Endothelial cell of umbilical vein (primary cell): ENCODE results near the gene ADAMTS17. TPM values are rescaled to one million over a fixed set of nuclear protein-coding genes. Genes with fewer than 3 reads are reported as not detected.

ENCODE experiments used
- BruUV-seq: library from RNA; stranded (reverse); fragments of 400-500 nt; replicated peaks from 2 replicates; lab custom pipeline; 2021; lab: Mats Ljungman, UMichigan
- CTCF ChIA-PET: fragments of 300-600, 350-600 bp; sonication (Branson Sonifier 250); formaldehyde crosslinking; loops from one replicate; lab custom pipeline; 2021; ENCODE audit warnings: antibody characterized with exemption, inconsistent platforms; lab: Charles Lee
- POLR2A ChIA-PET: fragments of 300-600, 350-600 bp; sonication (Branson Sonifier 250); formaldehyde crosslinking; loops from one replicate; lab custom pipeline; 2021; ENCODE audit warnings: antibody characterized with exemption, inconsistent platforms; lab: Charles Lee
- DNase-seq: peaks from one replicate; pipeline ENCODE4 v3.0.0-alpha.2; 2011; ENCODE audit warnings: low read depth, low spot score
- FAIRE-seq: peaks from 2 replicates; lab custom pipeline; 2011; peaks lifted over from hg19 to GRCh38; lab: Jason Lieb, UNC
- H2AFZ ChIP-seq: 2 replicates; pipeline ENCODE4 v1.6.0; 2012; ENCODE audit warnings: low read depth, low read length, control low read depth, inconsistent platforms
- H3K27ac ChIP-seq: 2 replicates; pipeline ENCODE4 v1.5.1; 2011; ENCODE audit warnings: low read depth, mild to moderate bottlenecking, control low read depth, low read length, moderate library complexity; ENCODE audit not compliant: insufficient read depth
- H3K27me3 ChIP-seq, 2 experiments: 2 replicates each; pipeline versions ENCODE4 v1.6.0 to v1.6.1; 2011; ENCODE audit warnings: low read length in 2 of 2, mixed read lengths in 1 of 2; ENCODE audit not compliant: control insufficient read depth in 2 of 2, insufficient read depth in 2 of 2
- H3K36me3 ChIP-seq, 2 experiments: 2 replicates in 1 of 2; 3 replicates in 1 of 2; pipeline ENCODE4 v1.5.1; 2011; ENCODE audit warnings: low read length in 2 of 2, mild to moderate bottlenecking in 1 of 2, moderate library complexity in 1 of 2; ENCODE audit not compliant: control insufficient read depth in 2 of 2, insufficient read depth in 2 of 2; ENCODE audit errors: extremely low read depth in 1 of 2
- H3K4me1 ChIP-seq: 3 replicates; pipeline ENCODE4 v1.5.1; 2011; ENCODE audit warnings: mild to moderate bottlenecking, low read length; ENCODE audit not compliant: control insufficient read depth, insufficient read depth; ENCODE audit errors: extremely low read depth
- H3K4me2 ChIP-seq: 2 replicates; pipeline ENCODE4 v1.6.1; 2011; ENCODE audit warnings: low read length, control low read depth, mixed read lengths; ENCODE audit not compliant: insufficient read depth
- H3K4me3 ChIP-seq, 3 experiments: fragments of 200-600 bp in 1 of 3; sonication (generic), shearing (Covaris generic) in 1 of 3; replicated peaks in 1 of 3; 2 replicates each; pipeline ENCODE4 v1.5.1; 2011 to 2016; ENCODE audit warnings: control low read depth in 3 of 3, low read length in 3 of 3, mild to moderate bottlenecking in 2 of 3, inconsistent platforms in 1 of 3, low read depth in 1 of 3, moderate library complexity in 1 of 3; ENCODE audit not compliant: insufficient read depth in 1 of 3
- H3K79me2 ChIP-seq: 2 replicates; pipeline ENCODE4 v1.6.0; 2012; ENCODE audit warnings: low read length, inconsistent platforms; ENCODE audit not compliant: control insufficient read depth, insufficient read depth
- H3K9ac ChIP-seq: replicated peaks from 2 replicates; pipeline ENCODE3; 2011; ENCODE audit warnings: low read length, control low read depth; ENCODE audit not compliant: insufficient read depth; ENCODE audit errors: extremely low read depth
- H3K9me1 ChIP-seq: replicated peaks from 3 replicates; pipeline ENCODE4 v1.6.0; 2011; ENCODE audit warnings: mild to moderate bottlenecking, low read length; ENCODE audit not compliant: control insufficient read depth, insufficient read depth; ENCODE audit errors: extremely low read depth
- H3K9me3 ChIP-seq: replicated peaks from 2 replicates; pipeline ENCODE4 v1.5.1; 2012; ENCODE audit warnings: low read length, inconsistent platforms; ENCODE audit not compliant: control insufficient read depth, insufficient read depth
- H4K20me1 ChIP-seq: replicated peaks from 2 replicates; pipeline ENCODE3; 2011; ENCODE audit warnings: mild to moderate bottlenecking, low read length; ENCODE audit not compliant: control insufficient read depth, insufficient read depth; ENCODE audit errors: extremely low read depth
- CTCF ChIP-seq, 2 donors: IDR thresholded peaks; 1 replicate in 1 of 2; 2 replicates in 1 of 2; pipeline ENCODE4 v1.5.1; 2011; ENCODE audit warnings: low read length in 2 of 2, mild to moderate bottlenecking in 2 of 2, moderate library complexity in 2 of 2, control low read depth in 1 of 2, inconsistent platforms in 1 of 2, low read depth in 1 of 2; ENCODE audit not compliant: insufficient read depth in 1 of 2; ENCODE audit errors: extremely low read depth in 1 of 2
- EZH2 ChIP-seq: IDR thresholded peaks from 2 replicates; pipeline ENCODE4 v1.6.1; 2012; ENCODE audit warnings: borderline replicate concordance, low read depth, mild to moderate bottlenecking, moderate library complexity, low read length, inconsistent platforms; ENCODE audit not compliant: severe bottlenecking
- FOS ChIP-seq: IDR thresholded peaks from 2 replicates; pipeline ENCODE4 v1.6.1; 2011; ENCODE audit warnings: mild to moderate bottlenecking, low read length, moderate library complexity, borderline replicate concordance; ENCODE audit not compliant: insufficient read depth
- GATA2 ChIP-seq: IDR thresholded peaks from 2 replicates; pipeline ENCODE4 v1.7.0; 2011; ENCODE audit warnings: low read depth, mild to moderate bottlenecking, moderate library complexity, mixed read lengths, low read length; ENCODE audit not compliant: insufficient read length, insufficient read depth
- JUN ChIP-seq: IDR thresholded peaks from 2 replicates; pipeline ENCODE4 v1.6.1; 2011; ENCODE audit warnings: borderline replicate concordance, low read depth; ENCODE audit not compliant: insufficient read length, insufficient read depth
- MAX ChIP-seq: IDR thresholded peaks from 2 replicates; pipeline ENCODE4 v1.6.1; 2011; ENCODE audit not compliant: insufficient read depth, insufficient read length
- MYC ChIP-seq: IDR thresholded peaks from one replicate; pipeline ENCODE4 v1.6.1; 2011; ENCODE audit warnings: mild to moderate bottlenecking, low read depth, low read length
- POLR2A ChIP-seq: IDR thresholded peaks from 2 replicates; pipeline ENCODE4 v1.6.1; 2012; ENCODE audit warnings: low read depth, mild to moderate bottlenecking, control low read depth, low read length
- POLR2AphosphoS5 ChIP-seq: IDR thresholded peaks from 2 replicates; pipeline ENCODE4 v1.6.1; 2012; ENCODE audit warnings: low read depth, mild to moderate bottlenecking, control low read depth, low read length, moderate library complexity; ENCODE audit not compliant: insufficient read depth
- dilution Hi-C: fragments of 300-500 bp; cut with MboI; formaldehyde crosslinking; loops from one replicate; pipeline ENCODE4 v1.15.0; 2019; ENCODE audit warnings: low sequenced_read_pairs; ENCODE audit not compliant: extremely low pct_ligation_motif_present
- intact Hi-C: fragments of 100-400 bp; cut with micrococcal nuclease; formaldehyde crosslinking; loops from one replicate; pipeline ENCODE4 v1.10.0; 2022
- polyA plus RNA-seq, 4 experiments: library from polyadenylated mRNA; depleted of rRNA in 3 of 4; stranded (reverse) in 3 of 4; unstranded in 1 of 4; fragments of >200 nt; gene quantifications; 2 replicates each; pipeline versions ENCODE4 v1.2.1 to v1.2.3, GENCODE V29; 2011 to 2012; ENCODE audit warnings: missing spikeins in 1 of 4
- total RNA-seq: library from RNA; stranded (reverse); gene quantifications from 2 replicates; pipeline ENCODE4 v1.2.3, GENCODE V29; 2021

The ADAMTS17 gene
- total and polyA plus RNA-seq, 2 donors (not counting 3 experiments of a cell fraction or from before 2014, with no cell fraction given), result 0.12 TPM; not detected in 1

GRCh38 chr15:100143378-100143777 lies 198.4 kb downstream of the ADAMTS17 start:
- CTCF ChIA-PET, result interaction anchor here (1.2 kb wide), 1 partner anchor 11 kb away, joined by 3 read pairs; no protein-coding TSS in a partner anchor
- H3K9me3 ChIP-seq, result no peaks in the 10 kb centered on the region
- no peak overlapping the region for H3K27ac ChIP-seq
- H3K9ac ChIP-seq, result no peak overlapping the region
- no TSS peak for BruUV-seq
- no peaks in the 10 kb centered on the region for H3K4me1 ChIP-seq
- no peaks in the 10 kb centered on the region for H3K27me3 ChIP-seq
- H3K4me3 ChIP-seq, result no peak overlapping the region
- TF ChIP-seq CTCF (IDR thresholded peaks at IDR 0.05; ENCODE audit: extremely low read depth in 1 of 2, insufficient read depth in 1 of 2, low read depth in 1 of 2, low read length in 2 of 2) (no peak), POLR2A (no peak), POLR2AphosphoS5 (no peak), MYC (no peak), EZH2 (no peak), FOS (no peak), MAX (no peak), JUN (no peak), GATA2 (no peak)
- POLR2A ChIA-PET, result no interaction called here
- FAIRE-seq (no peak), DNase-seq (no peak)
- no peaks in the 10 kb centered on the region for H3K9me1 ChIP-seq
- intact Hi-C loops (no loop called here), dilution Hi-C loops (no loop called here)
- H4K20me1 ChIP-seq, result no peaks in the 10 kb centered on the region
- no peak overlapping the region for H3K4me2 ChIP-seq
- no peaks in the 10 kb centered on the region for H3K79me2 ChIP-seq
- no peaks in the 10 kb centered on the region for H3K36me3 ChIP-seq
- H2AFZ ChIP-seq, result no peak overlapping the region
